OCI-LY1 (cell line): ENCODE data around the gene CD72.

ENCODE experiments used
- CTCF ChIP-seq: fragments of 200-600 bp; sonication (generic), shearing (Covaris generic); IDR thresholded peaks from 2 replicates; pipeline ENCODE4 v1.5.1; 2017; ENCODE audit warnings: mild to moderate bottlenecking, antibody characterized with exemption, low read length, moderate library complexity, mixed read lengths
- EZH2 ChIP-seq: fragments of 200-600 bp; sonication (generic), shearing (Covaris generic); IDR thresholded peaks from 2 replicates; pipeline ENCODE4 v1.8.0; 2017; ENCODE audit warnings: borderline replicate concordance, mixed run types, mild to moderate bottlenecking, antibody characterized with exemption, low read length, moderate library complexity, mixed read lengths

- TF ChIP-seq CTCF: no peak
- no peak for TF ChIP-seq EZH2
Measured at GRCh38 chr9:35593581-35593980, 24.6 kb downstream of the CD72 start.
